Calu3 (cell line): Measurements from ENCODE around the gene HYCC1. TPM values are rescaled to one million over a fixed set of nuclear protein-coding genes. Genes with fewer than 3 reads are reported as not detected.

Experiments
- Bru-seq: library from RNA; stranded (reverse); fragments of 400-500 nt; gene quantifications from one replicate; lab custom pipeline; 2021; lab: Mats Ljungman, UMichigan
- BruChase-seq, 2 experiments: library from RNA; stranded (reverse); fragments of 400-500 nt; gene quantifications; one replicate each; lab custom pipeline; 2021; lab: Mats Ljungman, UMichigan
- BruUV-seq: library from RNA; stranded (reverse); fragments of 400-500 nt; replicated peaks from 2 replicates; lab custom pipeline; 2021; lab: Mats Ljungman, UMichigan
- CTCF ChIA-PET: fragments of 300-600 bp; sonication (Branson Sonifier 250); formaldehyde crosslinking; loops from one replicate; lab custom pipeline; 2022; ENCODE audit warnings: antibody characterized with exemption; lab: Charles Lee
- DNase-seq: peaks from one replicate; pipeline ENCODE4 v3.0.0; 2022
- H3K27ac Mint-ChIP-seq: one replicate; pipeline ENCODE4 v1.8.0; 2022; ENCODE audit warnings: mixed read lengths; ENCODE audit not compliant: unreplicated experiment
- H3K27me3 Mint-ChIP-seq: one replicate; pipeline ENCODE4 v1.8.0; 2022; ENCODE audit warnings: mixed read lengths; ENCODE audit not compliant: unreplicated experiment
- H3K36me3 Mint-ChIP-seq: one replicate; pipeline ENCODE4 v1.8.0; 2022; ENCODE audit warnings: mild to moderate bottlenecking, moderate library complexity, mixed read lengths; ENCODE audit not compliant: insufficient read depth, unreplicated experiment
- H3K4me1 Mint-ChIP-seq: one replicate; pipeline ENCODE4 v1.8.0; 2022; ENCODE audit warnings: mild to moderate bottlenecking, low read depth, mixed read lengths; ENCODE audit not compliant: unreplicated experiment
- H3K4me3 Mint-ChIP-seq: one replicate; pipeline ENCODE4 v1.8.0; 2022; ENCODE audit warnings: mild to moderate bottlenecking, low read depth, moderate library complexity, mixed read lengths; ENCODE audit not compliant: unreplicated experiment
- H3K9me3 Mint-ChIP-seq: one replicate; pipeline ENCODE4 v1.8.0; 2022; ENCODE audit warnings: low read depth, mixed read lengths; ENCODE audit not compliant: unreplicated experiment
- CTCF ChIP-seq: fragments of 200-600 bp; IDR thresholded peaks from one replicate; pipeline ENCODE4 v1.8.0; 2022; ENCODE audit warnings: antibody characterized with exemption; ENCODE audit not compliant: unreplicated experiment
- intact Hi-C: fragments of 100-400 bp; cut with micrococcal nuclease; formaldehyde crosslinking; loops from one replicate; pipeline ENCODE4 v1.10.0; 2022; ENCODE audit not compliant: unreplicated experiment
- long read RNA-seq: library from polyadenylated mRNA; stranded (forward); transcript quantifications from one replicate; pipeline ENCODE4 v2.0.0, GENCODE V29; 2022
- total RNA-seq: library from RNA; stranded (reverse); gene quantifications from 2 replicates; pipeline ENCODE4 v1.2.3, GENCODE V29; 2022

The HYCC1 gene
- total RNA-seq (12.7 and 14.2 TPM in 2 replicates), Bru-seq, nascent RNA (percentile 55 among the genes with signal in this experiment), BruChase-seq, experiment 1, labeled RNA remaining after a 6-hour chase (percentile 52 among the genes with signal in this experiment), BruChase-seq, experiment 2, labeled RNA remaining after a 2-hour chase (percentile 55 among the genes with signal in this experiment)
- long read RNA-seq, full-length matches to known transcripts: 7 of 11 reads
- long read RNA-seq, partial matches to known transcripts: 1 of 11 reads
- long read RNA-seq, other reads (novel, unspliced or antisense): 3 of 11 reads

GRCh38 chr7:23013715-23014649 is at the start of gene HYCC1:
HYCC1 (minus strand) TSS chr7:23014130; CDS start chr7:22991111, 23,019 bp downstream.
- no peaks in the 10 kb centered on the region for H3K36me3 Mint-ChIP-seq
- no TSS peak for BruUV-seq
- no peak within 1 kb of the TSS for H3K4me3 Mint-ChIP-seq
- peak; percentile 63 for TF ChIP-seq CTCF
- peak within 1 kb of the TSS; percentile 77 for H3K27ac Mint-ChIP-seq
- H3K27me3 Mint-ChIP-seq: no peaks in the 10 kb centered on the region
- peaks cover 18% of the 10 kb centered on the region for H3K4me1 Mint-ChIP-seq
- intact Hi-C loops: loop anchor here (1.0 kb wide), 1 partner anchor 163 kb away; no protein-coding TSS in a partner anchor
- DNase-seq: peak; percentile 100
- no peaks in the 10 kb centered on the region for H3K9me3 Mint-ChIP-seq
- CTCF ChIA-PET: interaction anchor here (0.7 to 1.2 kb wide), 2 partner anchors 10 to 17 kb away, joined by 3 to 5 read pairs; no protein-coding TSS in a partner anchor

GRCh38 chr7:23062452-23062851 is 48.5 kb upstream of the HYCC1 start:
- intact Hi-C loops: no loop called here
- Mint-ChIP-seq H3K9me3 (no peaks in the 10 kb centered on the region), H3K4me1 (no peaks in the 10 kb centered on the region), H3K36me3 (no peaks in the 10 kb centered on the region), H3K4me3 (no peak overlapping the region), H3K27ac (no peak overlapping the region), H3K27me3 (peaks cover 39% of the 10 kb centered on the region)
- no peak for TF ChIP-seq CTCF
- no TSS peak for BruUV-seq
- CTCF ChIA-PET: interaction anchor here (0.7 kb wide), 1 partner anchor 1581 kb away, joined by 4 read pairs; no protein-coding TSS in a partner anchor
- no peak for DNase-seq

GRCh38 chr7:23061327-23061726 is 47.4 kb upstream of the HYCC1 start:
- Mint-ChIP-seq H3K27me3 (peaks cover 38% of the 10 kb centered on the region), H3K27ac (no peak overlapping the region), H3K9me3 (no peaks in the 10 kb centered on the region), H3K4me3 (no peak overlapping the region), H3K36me3 (no peaks in the 10 kb centered on the region), H3K4me1 (no peaks in the 10 kb centered on the region)
- CTCF ChIA-PET: interaction anchor here (0.6 to 0.7 kb wide), 2 partner anchors 8 to 16 kb away, joined by 3 to 12 read pairs; no protein-coding TSS in a partner anchor
- no peak for TF ChIP-seq CTCF
- DNase-seq: no peak
- BruUV-seq: no TSS peak
- intact Hi-C loops: no loop called here

- no peaks in the 10 kb centered on the region for H3K9me3 Mint-ChIP-seq
- H3K4me3 Mint-ChIP-seq: no peak overlapping the region
- peaks cover 20% of the 10 kb centered on the region for H3K27me3 Mint-ChIP-seq
- no peaks in the 10 kb centered on the region for H3K4me1 Mint-ChIP-seq
- CTCF ChIA-PET: interaction anchor here (0.7 to 1.2 kb wide), 3 partner anchors 14 to 391 kb away, joined by 3 to 6 read pairs (median 4); no protein-coding TSS in a partner anchor
- DNase-seq: no peak
- TF ChIP-seq CTCF: no peak
- H3K36me3 Mint-ChIP-seq: no peaks in the 10 kb centered on the region
- H3K27ac Mint-ChIP-seq: no peak overlapping the region
- no TSS peak for BruUV-seq
- intact Hi-C loops: loop anchor here (5.0 kb wide), 1 partner anchor 236 kb away; the partner anchor contains the start of gene TOMM7
Measured at GRCh38 chr7:23058408-23059096, 44.6 kb upstream of the HYCC1 start.
